ENCODE results near the gene UBE2G2.

The UBE2G2 gene

DNA sequence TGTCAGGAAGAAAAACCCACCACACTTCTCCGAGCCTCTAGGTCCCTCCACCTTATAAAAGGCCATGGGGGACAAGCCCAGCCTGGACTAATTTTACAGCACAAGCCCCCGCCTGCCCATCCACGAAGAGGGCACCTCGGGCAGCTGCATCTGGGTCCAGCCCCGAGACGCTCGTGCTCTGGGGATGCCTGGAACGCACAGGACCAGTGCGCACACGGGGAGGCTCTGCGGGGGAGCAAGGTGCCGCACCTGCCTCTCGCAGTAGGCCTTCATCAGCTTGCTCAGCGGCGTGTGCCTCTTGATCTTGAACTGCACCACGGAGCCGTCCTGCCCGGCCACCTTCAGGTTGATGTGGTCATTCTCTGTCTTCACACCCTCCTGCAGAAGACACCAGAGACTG lies 12.1 kb upstream of the UBE2G2 start:
- Histone ChIP-seq H3K79me2 (no peaks in the 10 kb centered on the region), H3K27me3 (ENCODE audit: control insufficient read depth, insufficient read depth, low read length) (no peaks in the 10 kb centered on the region), H3K9me3 (ENCODE audit: control insufficient read depth, low read length) (no peaks in the 10 kb centered on the region), H2AFZ (no peak overlapping the region), H3K4me2 (ENCODE audit: low read length) (no peak overlapping the region), H3K9ac (no peak overlapping the region), H3K4me3 (ENCODE audit: low read depth, low read length) (no peak overlapping the region), H3K4me1 (no peaks in the 10 kb centered on the region), H3K36me3 (ENCODE audit: control insufficient read depth, insufficient read depth, low read length) (no peaks in the 10 kb centered on the region), H3K27ac (no peak overlapping the region)
- TF ChIP-seq, protein P1, sequence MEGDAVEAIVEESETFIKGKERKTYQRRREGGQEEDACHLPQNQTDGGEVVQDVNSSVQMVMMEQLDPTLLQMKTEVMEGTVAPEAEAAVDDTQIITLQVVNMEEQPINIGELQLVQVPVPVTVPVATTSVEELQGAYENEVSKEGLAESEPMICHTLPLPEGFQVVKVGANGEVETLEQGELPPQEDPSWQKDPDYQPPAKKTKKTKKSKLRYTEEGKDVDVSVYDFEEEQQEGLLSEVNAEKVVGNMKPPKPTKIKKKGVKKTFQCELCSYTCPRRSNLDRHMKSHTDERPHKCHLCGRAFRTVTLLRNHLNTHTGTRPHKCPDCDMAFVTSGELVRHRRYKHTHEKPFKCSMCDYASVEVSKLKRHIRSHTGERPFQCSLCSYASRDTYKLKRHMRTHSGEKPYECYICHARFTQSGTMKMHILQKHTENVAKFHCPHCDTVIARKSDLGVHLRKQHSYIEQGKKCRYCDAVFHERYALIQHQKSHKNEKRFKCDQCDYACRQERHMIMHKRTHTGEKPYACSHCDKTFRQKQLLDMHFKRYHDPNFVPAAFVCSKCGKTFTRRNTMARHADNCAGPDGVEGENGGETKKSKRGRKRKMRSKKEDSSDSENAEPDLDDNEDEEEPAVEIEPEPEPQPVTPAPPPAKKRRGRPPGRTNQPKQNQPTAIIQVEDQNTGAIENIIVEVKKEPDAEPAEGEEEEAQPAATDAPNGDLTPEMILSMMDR (IDR thresholded peaks at IDR 0.05) = no peak

GRCh38 chr21:44813149-44813548 lies 11.5 kb upstream of the UBE2G2 start:
- no peaks in the 10 kb centered on the region for H3K79me2 ChIP-seq
- H3K4me1 ChIP-seq = no peaks in the 10 kb centered on the region
- TF ChIP-seq, protein P1 (IDR thresholded peaks at IDR 0.05) = no peak
- no peaks in the 10 kb centered on the region for H3K36me3 ChIP-seq (ENCODE audit: control insufficient read depth, insufficient read depth, low read length)
- H3K9me3 ChIP-seq (ENCODE audit: control insufficient read depth, low read length) = no peaks in the 10 kb centered on the region
- H3K27me3 ChIP-seq (ENCODE audit: control insufficient read depth, insufficient read depth, low read length) = no peaks in the 10 kb centered on the region
- H2AFZ ChIP-seq = no peak overlapping the region
- no peak overlapping the region for H3K9ac ChIP-seq
- H3K4me3 ChIP-seq (ENCODE audit: low read depth, low read length) = no peak overlapping the region
- no peak overlapping the region for H3K4me2 ChIP-seq (ENCODE audit: low read length)
- no peak overlapping the region for H3K27ac ChIP-seq

DNA sequence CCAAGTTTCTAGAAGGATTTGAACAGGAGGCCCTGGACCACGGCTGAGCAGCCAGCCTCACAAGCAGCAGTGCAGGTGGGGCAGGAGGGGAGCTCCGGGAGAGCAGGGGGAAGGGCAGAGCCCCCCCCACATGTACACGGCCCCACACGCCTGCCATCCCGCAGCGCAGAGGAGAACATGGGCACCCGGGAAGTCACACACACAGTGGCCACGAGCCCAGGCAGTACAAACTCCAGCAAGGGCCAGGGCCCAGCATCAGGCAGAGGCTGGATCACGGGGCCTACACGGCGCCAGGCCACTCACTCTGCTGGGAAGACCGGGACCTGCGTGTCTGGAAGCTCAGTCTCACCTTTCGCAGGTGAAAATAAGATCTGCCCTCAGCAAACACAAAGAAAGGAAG lies 11.0 kb upstream of the UBE2G2 start:
- no peak overlapping the region for H3K4me2 ChIP-seq (ENCODE audit: low read length)
- no peaks in the 10 kb centered on the region for H3K79me2 ChIP-seq
- H3K4me1 ChIP-seq = no peaks in the 10 kb centered on the region
- H3K9me3 ChIP-seq (ENCODE audit: control insufficient read depth, low read length) = no peaks in the 10 kb centered on the region
- TF ChIP-seq, protein P1 (IDR thresholded peaks at IDR 0.05) = no peak
- no peak overlapping the region for H3K9ac ChIP-seq
- H3K27ac ChIP-seq = no peak overlapping the region
- H2AFZ ChIP-seq = no peak overlapping the region
- no peaks in the 10 kb centered on the region for H3K27me3 ChIP-seq (ENCODE audit: control insufficient read depth, insufficient read depth, low read length)
- H3K36me3 ChIP-seq (ENCODE audit: control insufficient read depth, insufficient read depth, low read length) = no peaks in the 10 kb centered on the region
- H3K4me3 ChIP-seq (ENCODE audit: low read depth, low read length) = no peak overlapping the region

- H3K4me3 ChIP-seq (ENCODE audit: low read depth, low read length) = no peak overlapping the region
- no peak overlapping the region for H3K4me2 ChIP-seq (ENCODE audit: low read length)
- no peak overlapping the region for H2AFZ ChIP-seq
- no peak overlapping the region for H3K9ac ChIP-seq
- no peaks in the 10 kb centered on the region for H3K79me2 ChIP-seq
- TF ChIP-seq, protein P1 (IDR thresholded peaks at IDR 0.05) = no peak
- H3K4me1 ChIP-seq = no peaks in the 10 kb centered on the region
- H3K9me3 ChIP-seq (ENCODE audit: control insufficient read depth, low read length) = no peaks in the 10 kb centered on the region
- H3K36me3 ChIP-seq (ENCODE audit: control insufficient read depth, insufficient read depth, low read length) = no peaks in the 10 kb centered on the region
- H3K27me3 ChIP-seq (ENCODE audit: control insufficient read depth, insufficient read depth, low read length) = no peaks in the 10 kb centered on the region
- no peak overlapping the region for H3K27ac ChIP-seq
Observed at GRCh38 chr21:44810779-44811178, 9.2 kb upstream of the UBE2G2 start.

GRCh38 chr21:44805859-44806258 lies 4.2 kb upstream of the UBE2G2 start:
- no peak overlapping the region for H3K4me3 ChIP-seq (ENCODE audit: low read depth, low read length)
- H3K4me1 ChIP-seq = no peaks in the 10 kb centered on the region
- H3K27ac ChIP-seq = no peak overlapping the region
- no peaks in the 10 kb centered on the region for H3K27me3 ChIP-seq (ENCODE audit: control insufficient read depth, insufficient read depth, low read length)
- no peaks in the 10 kb centered on the region for H3K36me3 ChIP-seq (ENCODE audit: control insufficient read depth, insufficient read depth, low read length)
- H3K9me3 ChIP-seq (ENCODE audit: control insufficient read depth, low read length) = no peaks in the 10 kb centered on the region
- H2AFZ ChIP-seq = no peak overlapping the region
- H3K79me2 ChIP-seq = no peaks in the 10 kb centered on the region
- H3K4me2 ChIP-seq (ENCODE audit: low read length) = no peak overlapping the region
- no peak overlapping the region for H3K9ac ChIP-seq
- TF ChIP-seq, protein P1 (IDR thresholded peaks at IDR 0.05) = no peak
